ENCODE data around the gene PEAK3.

PEAK3 gene

GRCh38 chr19:2225415-2226050 is 56.4 kb downstream of the PEAK3 start:
- DNase-seq (ENCODE audit: low read depth in 2 of 2) = no peak

- no peak for DNase-seq (ENCODE audit: low read depth in 2 of 2)
These were observed 57.1 kb downstream of the PEAK3 start for GRCh38 chr19:2224754-2225349.

Measured in activated CD8-positive, alpha-beta memory T cell treated with anti-CD3 and anti-CD28 coated beads for 4 hours (primary cell).